ENCODE results near the gene LILRA6.

DNA sequence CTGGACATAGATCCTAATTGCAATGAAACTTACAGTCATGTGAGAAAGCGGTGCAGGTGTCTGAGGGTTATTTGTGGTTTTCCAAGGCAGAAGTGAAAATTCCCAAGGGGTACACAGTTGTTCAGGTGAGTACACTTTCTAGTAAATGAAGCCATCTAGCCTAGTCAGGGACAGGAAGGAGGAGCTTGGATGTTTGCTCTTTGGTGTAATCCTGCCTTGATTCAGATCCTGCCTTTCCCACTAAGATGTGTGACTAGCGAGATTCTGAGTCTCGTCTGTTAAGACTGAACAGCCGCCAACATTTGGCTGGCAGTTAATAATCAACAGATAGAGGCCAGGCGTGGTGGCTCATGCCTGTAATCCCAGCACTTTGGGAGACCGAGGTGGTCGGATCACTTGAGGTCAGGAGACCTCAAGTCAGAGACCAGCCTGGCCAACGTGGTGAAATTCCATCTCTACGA is 39.4 kb downstream of the LILRA6 start:
- no peak for TF ChIP-seq POLR2AphosphoS5 (IDR thresholded peaks at IDR 0.05; ENCODE audit: low read depth, low read length)
- TF ChIP-seq POLR2A (IDR thresholded peaks at IDR 0.05; ENCODE audit: low read depth, low read length) = no peak

Measured in GM12892 (cell line).